Gastrocnemius medialis (tissue), 4 donors: ENCODE measurements around the gene EPYC.

Experiments
- CTCF ChIP-seq, 5 experiments: fragments of 450-650 bp in 3 of 5; fragments of 200-600 bp in 2 of 5; sonication (generic) in 2 of 5; IDR thresholded peaks in 4 of 5; conservative IDR thresholded peaks in 1 of 5; 1 replicate in 4 of 5; 2 replicates in 1 of 5; pipeline ENCODE4 v1.5.1; 2016 to 2019; ENCODE audit warnings: antibody characterized with exemption in 5 of 5, mild to moderate bottlenecking in 3 of 5, moderate library complexity in 3 of 5
- POLR2A ChIP-seq, 2 donors: fragments of 450-650 bp; IDR thresholded peaks; one replicate each; pipeline ENCODE4 v1.6.1; 2017; ENCODE audit warnings: antibody characterized with exemption in 2 of 2, mild to moderate bottlenecking in 2 of 2, moderate library complexity in 2 of 2

GRCh38 chr12:90987520-90987919 lies 17.3 kb downstream of the EPYC start:
- TF ChIP-seq CTCF (IDR thresholded peaks at IDR 0.05 in 4 of 5, conservative IDR thresholded peaks at IDR 0.05 in 1 of 5), result no peak
- no peak for TF ChIP-seq POLR2A (IDR thresholded peaks at IDR 0.05)
